Right lobe of liver (tissue), 6 donors: ENCODE results near the gene KAT2B. TPM values are rescaled to one million over a fixed set of nuclear protein-coding genes. Genes with fewer than 3 reads are reported as not detected.
"Not testable (repeated sequence)": the region's sequence is repeated elsewhere in the genome, so short reads cannot be mapped to it uniquely, and the experiment has no call there.

ENCODE experiments used
- ATAC-seq, 4 donors: fragments of 200-7000 bp; cut with Tn5 transposase; one replicate each; pipeline ENCODE4 v1.9.1; 2020; ENCODE audit warnings: mild to moderate bottlenecking in 4 of 4, moderate library complexity in 4 of 4
- DNase-seq, 3 donors: peaks; one replicate each; pipeline ENCODE4 v3.0.0-alpha.2; 2020
- H3K27ac ChIP-seq, 3 donors: fragments of 200-600 bp; one replicate each; pipeline ENCODE4 v1.8.0; 2022
- H3K27me3 ChIP-seq, 2 donors: fragments of 200-600 bp; one replicate each; pipeline ENCODE4 v1.8.0; 2022
- H3K36me3 ChIP-seq, 4 donors: fragments of 200-600 bp; sonication (generic) in 1 of 4; one replicate each; pipeline versions ENCODE4 v1.5.1 to v1.8.0; 2017 to 2022; ENCODE audit warnings: control low read depth in 1 of 4
- H3K4me1 ChIP-seq, 4 donors: fragments of 200-600 bp; sonication (generic) in 1 of 4; one replicate each; pipeline versions ENCODE4 v1.5.1 to v1.8.0; 2017 to 2022; ENCODE audit warnings: control low read depth in 1 of 4
- H3K4me3 ChIP-seq, 3 donors: fragments of 200-600 bp; one replicate each; pipeline ENCODE4 v1.8.0; 2022
- H3K9me3 ChIP-seq, 4 donors: fragments of 200-600 bp; sonication (generic) in 1 of 4; one replicate each; pipeline versions ENCODE4 v1.5.1 to v1.8.0; 2017 to 2022; ENCODE audit warnings: control low read depth in 1 of 4
- POLR2A ChIP-seq: fragments of 450-650 bp; IDR thresholded peaks from one replicate; pipeline ENCODE4 v1.6.1; 2017; ENCODE audit warnings: antibody characterized with exemption, mild to moderate bottlenecking
- WGBS: methylation state at CpG from one replicate; pipeline ENCODE4 v1.1.6; 2018; ENCODE audit warnings: low coverage, low lambda C conversion rate; ENCODE audit not compliant: insufficient coverage; ENCODE audit errors: missing lambda C conversion rate; 5-methylcytosine and 5-hydroxymethylcytosine counted together
- intact Hi-C, 2 donors: fragments of 100-400 bp; cut with DNase I; formaldehyde crosslinking; loops; one replicate each; pipeline versions ENCODE4 v1.11.2 to v1.14.1; 2022
- total RNA-seq, 6 experiments: library from RNA; depleted of rRNA in 2 of 6; stranded (reverse); fragments of >200 nt in 2 of 6; fragmentation: NEBNext Ultra II Directional in 3 of 6; extraction: Animal tissue kit (Norgen Biotek cat#: 25700) in 3 of 6; gene quantifications; one replicate each; pipeline versions ENCODE4 v1.1.0 to v1.2.4, GENCODE V29; 2016 to 2023
- TF ChIP-seq, protein P1 (sequence below), 4 donors: fragments of 200-600 bp in 3 of 4; fragments of 450-650 bp in 1 of 4; IDR thresholded peaks; one replicate each; pipeline versions ENCODE4 v1.5.1 to v1.8.0; 2016 to 2022; ENCODE audit warnings: antibody characterized with exemption in 4 of 4, mild to moderate bottlenecking in 2 of 4
- donor health status: DM: no; HTN: yes; CAD: no.
- donor health status: DM: no; HTN: no; CAD: no.
- donor health status: DM: no; HTN: no; CAD: no.
- donor health status: DM: no; HTN: yes; CAD: no.
- donor health status: DM: no; HTN: yes; CAD: no.

The KAT2B gene
- total RNA-seq, 6 experiments from 2014 or later: 25.6 to 35.7 (median 30.3) TPM

DNA sequence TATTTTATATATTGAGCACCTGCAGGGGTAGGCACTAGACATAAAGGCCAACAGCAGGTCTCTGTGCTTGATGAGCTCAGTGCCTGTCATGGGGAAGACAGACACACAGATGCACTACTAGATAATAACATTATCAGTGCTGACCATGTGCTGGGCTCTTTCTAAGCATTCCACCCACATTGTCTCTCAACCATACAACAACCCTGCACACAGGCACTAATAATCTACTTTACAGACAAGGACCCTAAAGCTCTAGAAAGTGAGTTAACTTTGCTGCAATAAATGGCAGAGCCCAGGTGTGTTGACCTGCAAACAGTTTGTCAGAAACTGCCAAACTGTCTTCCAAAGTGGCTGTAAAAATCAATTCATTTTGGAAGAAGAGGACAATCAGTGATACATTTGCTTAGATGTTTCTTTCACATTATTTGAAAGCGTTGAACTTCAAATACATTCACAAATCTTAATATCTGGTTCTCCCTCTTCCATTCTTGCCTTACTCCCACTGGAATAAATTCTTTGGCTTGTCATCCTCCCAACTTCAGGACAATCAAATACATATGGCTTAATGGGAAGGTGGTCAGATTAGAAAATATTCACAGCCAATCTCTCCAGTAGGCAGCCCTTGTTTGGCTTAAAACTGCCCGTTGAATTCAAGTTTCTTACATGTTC, 17.2 kb upstream of the KAT2B start:
- TF ChIP-seq, protein P1, sequence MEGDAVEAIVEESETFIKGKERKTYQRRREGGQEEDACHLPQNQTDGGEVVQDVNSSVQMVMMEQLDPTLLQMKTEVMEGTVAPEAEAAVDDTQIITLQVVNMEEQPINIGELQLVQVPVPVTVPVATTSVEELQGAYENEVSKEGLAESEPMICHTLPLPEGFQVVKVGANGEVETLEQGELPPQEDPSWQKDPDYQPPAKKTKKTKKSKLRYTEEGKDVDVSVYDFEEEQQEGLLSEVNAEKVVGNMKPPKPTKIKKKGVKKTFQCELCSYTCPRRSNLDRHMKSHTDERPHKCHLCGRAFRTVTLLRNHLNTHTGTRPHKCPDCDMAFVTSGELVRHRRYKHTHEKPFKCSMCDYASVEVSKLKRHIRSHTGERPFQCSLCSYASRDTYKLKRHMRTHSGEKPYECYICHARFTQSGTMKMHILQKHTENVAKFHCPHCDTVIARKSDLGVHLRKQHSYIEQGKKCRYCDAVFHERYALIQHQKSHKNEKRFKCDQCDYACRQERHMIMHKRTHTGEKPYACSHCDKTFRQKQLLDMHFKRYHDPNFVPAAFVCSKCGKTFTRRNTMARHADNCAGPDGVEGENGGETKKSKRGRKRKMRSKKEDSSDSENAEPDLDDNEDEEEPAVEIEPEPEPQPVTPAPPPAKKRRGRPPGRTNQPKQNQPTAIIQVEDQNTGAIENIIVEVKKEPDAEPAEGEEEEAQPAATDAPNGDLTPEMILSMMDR (IDR thresholded peaks at IDR 0.05): no peak
- TF ChIP-seq POLR2A: no peak
- H3K4me1 ChIP-seq: no peaks in the 10 kb centered on the region
- H3K9me3 ChIP-seq: no peaks in the 10 kb centered on the region
- intact Hi-C loops: no loop called here
- DNase-seq (no peak), ATAC-seq (peak in 1 of 4 donors; percentile 31)
- H3K36me3 ChIP-seq: no peaks in the 10 kb centered on the region
- H3K27ac ChIP-seq: no peak overlapping the region
- no peaks in the 10 kb centered on the region for H3K27me3 ChIP-seq
- H3K4me3 ChIP-seq: no peak overlapping the region
- WGBS: 76% methylated on average over 2 of the region's 2 CpGs

GRCh38 chr3:20023623-20024405, 16.4 kb upstream of the KAT2B start:
- H3K4me1 ChIP-seq: no peaks in the 10 kb centered on the region
- intact Hi-C loops: no loop called here
- DNase-seq (peak in 2 of 3 donors; percentile 38 to 58), ATAC-seq (peak; percentile 57 to 95 (median 82))
- no peaks in the 10 kb centered on the region for H3K27me3 ChIP-seq
- WGBS: 40% methylated on average over 2 of the region's 2 CpGs
- no peaks in the 10 kb centered on the region for H3K9me3 ChIP-seq
- H3K27ac ChIP-seq: no peak overlapping the region
- no peaks in the 10 kb centered on the region for H3K36me3 ChIP-seq
- TF ChIP-seq POLR2A: no peak
- TF ChIP-seq, protein P1 (IDR thresholded peaks at IDR 0.05): no peak
- no peak overlapping the region for H3K4me3 ChIP-seq

DNA sequence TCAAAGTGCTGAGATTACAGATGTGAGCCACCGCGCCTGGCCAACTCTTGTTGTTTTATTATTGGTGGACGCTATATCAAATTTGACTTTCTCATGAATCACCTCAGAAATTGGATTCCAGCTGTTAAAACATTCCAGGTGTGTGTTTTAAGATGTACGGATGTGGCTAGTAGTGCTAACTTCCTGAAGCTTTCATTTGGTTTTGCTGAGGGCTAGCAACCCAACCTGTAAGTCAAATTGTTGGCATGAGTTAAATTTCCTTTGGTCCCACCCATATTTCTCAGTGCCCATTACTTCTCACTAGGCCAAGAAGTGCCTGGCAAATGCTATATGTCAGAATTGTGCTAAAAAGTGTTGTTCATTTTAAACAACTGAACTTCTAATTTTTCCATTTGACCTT, 13.1 kb upstream of the KAT2B start:
- ATAC-seq (no peak), DNase-seq (no peak)
- Histone ChIP-seq H3K9me3 (no peaks in the 10 kb centered on the region), H3K4me3 (no peak overlapping the region), H3K4me1 (no peaks in the 10 kb centered on the region), H3K36me3 (no peaks in the 10 kb centered on the region), H3K27me3 (no peaks in the 10 kb centered on the region), H3K27ac (no peak overlapping the region)
- intact Hi-C loops: no loop called here
- TF ChIP-seq POLR2A: no peak
- TF ChIP-seq, protein P1 (IDR thresholded peaks at IDR 0.05): no peak
- WGBS: 84% methylated on average over 4 of the region's 4 CpGs

DNA sequence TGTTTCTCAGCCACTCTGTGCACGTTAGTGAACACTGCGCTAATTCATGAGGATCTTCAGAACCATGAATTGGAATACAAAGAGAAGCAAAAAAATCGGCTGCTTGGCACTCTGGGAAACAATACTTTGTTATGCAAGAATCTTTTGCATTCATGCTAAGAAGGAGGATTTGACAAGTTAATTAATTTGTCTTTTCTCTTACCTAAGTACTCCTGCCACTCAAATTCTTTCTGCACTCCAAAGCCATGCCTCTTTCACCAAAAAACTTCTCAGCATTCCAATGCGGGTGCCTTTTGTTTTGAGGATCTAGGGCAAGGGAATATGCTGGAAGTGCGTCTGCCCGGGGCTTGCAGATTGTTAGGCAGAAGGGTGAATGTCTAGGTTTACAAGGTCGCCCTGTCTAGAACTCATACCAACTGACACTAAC, 11.3 kb upstream of the KAT2B start:
- Histone ChIP-seq H3K27me3 (no peaks in the 10 kb centered on the region), H3K27ac (no peak overlapping the region), H3K9me3 (no peaks in the 10 kb centered on the region), H3K4me1 (no peaks in the 10 kb centered on the region), H3K36me3 (no peaks in the 10 kb centered on the region), H3K4me3 (no peak overlapping the region)
- intact Hi-C loops: no loop called here
- no peak for ATAC-seq
- no peak for DNase-seq
- WGBS: 86% methylated on average over 7 of the region's 7 CpGs
- TF ChIP-seq, protein P1 (IDR thresholded peaks at IDR 0.05): no peak
- no peak for TF ChIP-seq POLR2A

DNA sequence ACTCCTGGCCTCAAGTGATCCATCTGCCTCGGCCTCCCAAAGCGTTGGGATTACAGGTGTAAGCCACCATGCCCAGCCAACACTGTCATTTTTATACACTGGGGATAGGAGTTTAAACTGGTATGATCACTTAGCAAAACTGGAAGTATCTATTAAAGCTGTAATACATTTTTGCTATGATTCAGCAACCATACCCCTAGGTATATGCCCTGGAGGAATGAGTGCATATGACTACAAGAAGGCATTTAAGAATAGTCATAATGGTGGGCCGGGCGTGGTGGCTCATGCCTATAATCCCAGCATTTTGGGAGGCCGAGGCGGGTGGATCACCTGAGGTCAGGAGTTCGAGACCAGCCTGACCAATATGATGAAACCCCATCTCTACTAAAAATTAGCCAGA, 8.3 kb upstream of the KAT2B start:
- intact Hi-C loops, H3K4me1 ChIP-seq, H3K36me3 ChIP-seq, H3K27me3 ChIP-seq, H3K9me3 ChIP-seq, DNase-seq, H3K4me3 ChIP-seq, H3K27ac ChIP-seq, ATAC-seq: not testable (repeated sequence)
- WGBS: 98% methylated on average over 7 of the region's 7 CpGs
